ENCODE data around the gene M6PR.
"Not testable (repeated sequence)": the region's sequence is repeated elsewhere in the genome, so short reads cannot be mapped to it uniquely, and the experiment has no call there.

The M6PR gene

GRCh38 chr12:8950702-8951478, 1.4 kb upstream of the M6PR start:
- no peak for DNase-seq

- DNase-seq: no peak
Observed at GRCh38 chr12:8950221-8950527, 729 bp upstream of the M6PR start.

- DNase-seq: no peak
Observed at GRCh38 chr12:8948701-8949341, 624 bp downstream of the M6PR start.

GRCh38 chr12:8947737-8948136, 1.7 kb downstream of the M6PR start:
- no peak for DNase-seq

GRCh38 chr12:8946733-8947132, 2.7 kb downstream of the M6PR start:
- DNase-seq: no peak

- DNase-seq: no peak
Observed at GRCh38 chr12:8943565-8944186, 5.8 kb downstream of the M6PR start.

GRCh38 chr12:8941691-8942478, 7.6 kb downstream of the M6PR start:
- no peak for DNase-seq

GRCh38 chr12:8937842-8938442, 11.5 kb downstream of the M6PR start:
- DNase-seq: not testable (repeated sequence)

- no peak for DNase-seq
Observed at GRCh38 chr12:8936735-8937134, 12.7 kb downstream of the M6PR start.

- not testable (repeated sequence) for DNase-seq
Observed at GRCh38 chr12:8934080-8934479, 15.4 kb downstream of the M6PR start.

- not testable (repeated sequence) for DNase-seq
Observed at GRCh38 chr12:8932464-8932863, 17.0 kb downstream of the M6PR start.

- DNase-seq: not testable (repeated sequence)
Observed at GRCh38 chr12:8930655-8931323, 18.7 kb downstream of the M6PR start.

GRCh38 chr12:8922544-8922943, 26.9 kb downstream of the M6PR start:
- no peak for DNase-seq

- DNase-seq: not testable (repeated sequence)
Observed at GRCh38 chr12:8919643-8920042, 29.8 kb downstream of the M6PR start.

GRCh38 chr12:8917751-8918150, 31.7 kb downstream of the M6PR start:
- DNase-seq: no peak

GRCh38 chr12:8917031-8917430, 32.4 kb downstream of the M6PR start:
- no peak for DNase-seq

- DNase-seq: no peak
Observed at GRCh38 chr12:8916154-8916553, 33.3 kb downstream of the M6PR start.

GRCh38 chr12:8914716-8915526, 34.5 kb downstream of the M6PR start:
- DNase-seq: peak; percentile 80

- peak; percentile 88 for DNase-seq
Observed at GRCh38 chr12:8914033-8914715, 35.3 kb downstream of the M6PR start, which contains the start of gene PHC1. TSS of gene PHC1 (plus strand) at chr12:8914509. CDS start at chr12:8917678, 3,169 bp downstream.

- no peak for DNase-seq
Observed at GRCh38 chr12:8913702-8914032, 35.8 kb downstream of the M6PR start.

GRCh38 chr12:8912914-8913313, 36.5 kb downstream of the M6PR start:
- no peak for DNase-seq

Data from right forelimb (tissue), 1 donor.